ENCODE data around the gene FAR2.
A peak's percentile ranks its signal among the peaks of the same experiment; 100 is the strongest.

The FAR2 gene

GRCh38 chr12:29208060-29208459, 59.0 kb downstream of the FAR2 start:
- DNase-seq = no peak

GRCh38 chr12:29208936-29209701, 60.0 kb downstream of the FAR2 start:
- DNase-seq = no peak

DNA sequence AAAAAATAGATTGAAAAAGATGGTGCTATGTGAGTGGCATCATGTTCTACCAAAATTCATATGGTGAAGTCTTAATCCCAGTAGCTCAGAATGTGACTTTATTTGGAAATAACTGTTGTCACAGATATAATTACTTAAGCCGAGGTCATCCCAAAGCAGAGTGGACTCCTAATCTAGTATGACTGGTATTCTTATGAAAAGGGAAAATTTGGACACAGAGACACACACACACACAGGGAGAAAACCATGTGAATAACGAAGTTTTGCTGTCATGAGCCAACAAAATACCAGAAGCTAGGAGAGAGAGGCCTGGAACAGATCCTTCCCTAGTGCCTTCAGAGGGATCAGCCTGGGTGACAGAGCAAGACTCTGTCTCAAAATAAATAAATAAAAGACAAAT, 62.6 kb downstream of the FAR2 start:
- DNase-seq = no peak

DNA sequence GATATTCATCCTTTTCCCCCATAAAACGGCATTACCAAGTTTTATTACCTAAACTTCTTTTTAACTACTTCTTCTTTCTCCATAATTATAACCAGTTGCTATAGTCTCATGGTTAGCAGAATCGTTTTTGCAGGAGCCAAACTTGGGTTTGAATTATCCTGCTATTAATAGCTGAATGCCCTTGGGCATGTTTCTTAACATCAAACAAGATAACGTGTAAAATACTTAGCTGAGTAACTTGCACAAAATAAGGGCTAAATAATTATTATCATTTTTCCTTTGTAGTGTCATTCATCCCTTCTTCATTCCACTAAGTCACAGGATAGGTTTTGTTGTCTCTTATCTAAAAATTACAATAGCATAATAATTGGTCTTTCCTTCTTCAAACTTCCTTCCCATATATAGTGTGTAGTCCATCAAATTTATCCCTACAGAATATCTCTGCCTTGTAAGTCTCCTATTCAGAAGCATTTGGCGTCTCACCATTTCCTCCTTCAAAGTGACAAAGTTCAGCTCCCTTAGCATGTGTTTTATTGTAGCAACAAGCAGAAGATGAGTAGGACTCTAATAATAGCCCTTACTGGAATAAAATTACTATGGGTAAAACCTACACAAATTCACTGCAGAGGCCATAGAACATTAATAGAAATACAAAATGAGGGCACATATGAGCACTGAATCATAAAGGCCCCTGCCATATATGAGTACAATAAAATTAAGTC, 63.8 kb downstream of the FAR2 start:
- DNase-seq = no peak

DNA sequence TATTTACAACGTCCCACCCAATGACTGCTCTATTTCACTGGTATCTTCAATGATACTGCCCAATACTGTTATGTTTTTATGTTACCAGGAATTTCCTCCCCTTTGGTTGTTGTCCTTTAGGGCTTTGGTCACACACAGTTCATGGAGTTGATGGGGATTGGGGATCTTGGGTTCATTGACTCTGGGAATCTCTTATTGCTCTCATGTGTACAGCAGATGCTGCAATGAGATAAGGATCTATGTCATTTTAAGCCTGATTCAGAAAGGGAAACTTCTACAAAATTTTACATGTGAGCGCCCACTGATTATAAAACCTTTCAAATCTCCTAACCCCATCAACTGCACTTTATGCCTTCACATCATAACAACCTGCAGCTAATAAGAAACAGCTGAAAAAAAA, 67.2 kb downstream of the FAR2 start:
- peak; percentile 2 for DNase-seq

DNA sequence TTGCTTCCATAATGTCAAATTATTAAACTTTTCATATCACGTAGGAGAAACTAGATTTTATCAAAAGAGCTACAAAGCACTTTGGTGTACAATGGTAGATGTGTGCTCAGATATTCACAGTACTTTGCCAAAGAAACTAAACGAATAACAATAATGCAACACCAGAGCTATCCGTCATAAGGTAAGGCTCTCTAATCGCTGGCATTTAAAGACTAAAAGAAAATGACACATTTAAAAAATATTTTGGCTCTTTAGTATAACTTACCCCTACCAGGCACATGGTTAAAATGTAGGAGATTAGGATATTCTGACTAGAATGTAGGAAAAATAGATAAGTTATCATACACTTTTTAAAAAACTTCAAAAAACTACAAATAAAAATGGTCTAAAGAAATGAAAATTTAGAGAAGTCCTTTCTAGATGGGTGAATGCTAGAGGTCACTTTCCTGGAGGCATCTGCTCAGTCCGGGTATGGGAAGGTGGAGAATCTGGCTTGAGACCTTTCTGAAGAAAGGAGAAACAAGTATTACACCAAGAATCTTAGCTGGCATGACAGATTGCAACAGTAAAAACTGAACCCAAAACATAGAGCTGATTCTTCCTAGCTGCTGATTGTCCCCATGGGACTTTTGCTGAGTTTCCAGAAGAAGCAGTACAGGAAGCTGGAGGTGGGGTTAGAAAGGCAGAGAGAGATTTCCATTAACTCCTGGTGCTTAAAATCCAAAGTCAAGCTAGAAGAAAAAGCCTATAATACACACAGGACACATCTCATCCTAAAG, 67.9 kb downstream of the FAR2 start:
- no peak for DNase-seq

- no peak for DNase-seq
These were observed 71.7 kb downstream of the FAR2 start for GRCh38 chr12:29220632-29221336.

DNA sequence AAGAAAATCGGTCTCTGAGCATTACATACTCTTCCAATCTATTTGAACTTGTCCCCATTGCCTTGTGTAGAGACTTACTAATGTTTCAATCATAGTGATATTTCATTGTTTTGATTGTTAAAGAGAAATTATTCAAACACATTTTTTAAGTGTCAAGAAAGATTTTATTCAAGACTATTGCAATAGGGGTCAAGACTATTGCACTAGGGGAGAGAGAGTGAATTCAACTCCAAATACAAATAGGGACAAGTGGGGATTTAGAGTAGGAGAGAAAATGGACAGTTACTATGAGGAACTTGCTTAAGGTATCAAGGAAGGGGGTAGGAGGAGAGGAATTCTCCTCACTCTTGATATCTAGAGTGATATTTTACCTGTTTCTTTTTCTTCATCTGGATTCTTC, 73.1 kb downstream of the FAR2 start:
- DNase-seq = no peak

GRCh38 chr12:29223426-29223825, 74.3 kb downstream of the FAR2 start:
- no peak for DNase-seq

- no peak for DNase-seq
These were observed 75.0 kb downstream of the FAR2 start for GRCh38 chr12:29223956-29224543.

DNA sequence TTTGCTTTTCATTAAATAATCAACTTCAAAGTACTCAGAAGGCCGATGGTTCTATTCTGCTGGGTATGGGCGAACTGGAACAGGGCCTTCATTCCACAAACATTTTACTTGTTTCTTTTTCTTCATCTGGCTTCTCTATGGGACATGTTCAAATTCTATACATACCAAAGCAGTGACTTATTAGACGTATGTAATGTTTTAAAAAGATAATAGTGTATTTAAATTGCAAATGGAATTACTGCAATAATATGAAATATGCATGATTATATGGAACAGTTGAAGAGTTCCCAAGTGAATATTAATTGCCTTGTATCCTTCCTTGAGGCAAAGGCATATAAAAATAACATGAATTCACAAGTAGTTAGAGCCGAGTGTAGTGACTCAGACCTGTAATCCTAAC, 75.5 kb downstream of the FAR2 start:
- DNase-seq = no peak

- no peak for DNase-seq
These were observed 76.8 kb downstream of the FAR2 start for GRCh38 chr12:29225834-29226233.

GRCh38 chr12:29226616-29227015, 77.5 kb downstream of the FAR2 start:
- DNase-seq = no peak

GRCh38 chr12:29228474-29229157, 79.5 kb downstream of the FAR2 start:
- no peak for DNase-seq

- no peak for DNase-seq
These were observed 80.1 kb downstream of the FAR2 start for GRCh38 chr12:29229158-29229505.

GRCh38 chr12:29229937-29230336, 80.9 kb downstream of the FAR2 start:
- no peak for DNase-seq

GRCh38 chr12:29230800-29231560, 81.9 kb downstream of the FAR2 start:
- DNase-seq = no peak

GRCh38 chr12:29232086-29232485, 83.0 kb downstream of the FAR2 start:
- DNase-seq = no peak

DNA sequence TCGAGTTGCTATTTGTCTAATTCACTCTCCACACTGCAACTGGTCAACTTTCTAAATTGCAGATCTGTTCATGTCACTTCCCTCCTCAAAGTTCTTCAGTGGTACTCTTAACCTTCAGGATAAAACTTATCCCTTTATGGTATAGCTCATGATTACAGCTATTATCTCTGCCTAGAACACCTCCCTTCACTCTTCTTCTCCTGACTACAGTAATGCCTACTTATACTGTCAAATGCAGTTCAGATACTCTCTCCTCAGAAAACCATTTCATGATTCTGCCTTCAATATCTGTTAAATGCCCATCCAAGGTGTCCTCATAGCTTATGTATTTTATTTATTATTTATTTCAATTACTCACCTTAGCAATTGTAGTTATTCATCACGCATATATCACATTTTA, 85.5 kb downstream of the FAR2 start:
- no peak for DNase-seq

- no peak for DNase-seq
These were observed 86.0 kb downstream of the FAR2 start for GRCh38 chr12:29234965-29235626.

DNA sequence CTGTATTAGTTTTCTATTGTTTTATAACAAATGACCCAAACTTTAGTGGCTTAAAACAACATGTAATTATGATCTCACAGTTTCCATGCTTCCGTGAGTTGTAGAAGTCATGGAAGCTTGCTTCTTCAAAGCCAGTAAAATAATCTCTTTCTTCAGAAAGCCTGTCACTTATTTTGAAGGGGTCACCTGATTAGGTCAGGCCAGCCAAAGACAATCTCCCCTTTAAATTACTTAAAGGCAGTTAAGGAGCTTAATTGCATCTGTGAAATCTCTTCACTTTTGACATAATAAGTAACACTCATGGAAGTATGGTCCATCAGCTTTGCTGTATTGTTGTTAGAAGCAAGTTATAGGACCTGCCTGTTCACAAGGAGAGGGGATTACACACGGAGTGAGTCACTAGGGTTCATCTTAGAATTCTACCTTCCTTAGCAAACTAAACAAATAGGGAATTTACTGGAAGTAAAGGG, 89.8 kb downstream of the FAR2 start:
- DNase-seq = no peak

Measured in KG1 (cell line).